ENCODE data around the gene EPB42. TPM values are rescaled to one million over a fixed set of nuclear protein-coding genes. Genes with fewer than 3 reads are reported as not detected.

EPB42 gene
- total RNA-seq, 1 donor from 2014 or later: not detected

DNA sequence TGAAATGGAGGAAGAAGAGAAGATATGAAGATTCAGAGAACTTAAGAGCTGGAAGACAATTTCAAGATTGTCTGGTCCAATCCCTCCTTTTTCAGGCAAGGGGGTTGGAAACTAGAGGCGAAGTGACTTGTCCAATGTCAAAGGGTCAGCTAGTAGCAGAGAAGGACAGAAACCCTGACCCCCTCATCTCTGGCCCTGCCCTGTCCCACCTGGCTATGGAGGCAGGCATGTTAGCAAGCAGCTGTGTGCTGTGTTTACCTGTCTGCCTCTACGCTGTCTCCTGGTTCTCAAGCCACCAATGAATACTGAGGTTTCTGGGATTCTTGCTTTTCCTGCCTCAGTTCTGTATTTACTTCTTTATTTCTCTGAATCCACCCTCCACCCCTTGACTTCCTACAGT, 45.6 kb upstream of the EPB42 start:
- H3K4me3 ChIP-seq (ENCODE audit: low read depth, low read length): no peak overlapping the region
- peaks cover 14% of the 10 kb centered on the region for H3K27me3 ChIP-seq (ENCODE audit: control insufficient read depth, insufficient read depth, low read length)
- no peaks in the 10 kb centered on the region for H3K36me3 ChIP-seq (ENCODE audit: control insufficient read depth, insufficient read depth, low read length)
- DNase-seq (ENCODE audit: low read depth): no peak
- TF ChIP-seq, protein P1, sequence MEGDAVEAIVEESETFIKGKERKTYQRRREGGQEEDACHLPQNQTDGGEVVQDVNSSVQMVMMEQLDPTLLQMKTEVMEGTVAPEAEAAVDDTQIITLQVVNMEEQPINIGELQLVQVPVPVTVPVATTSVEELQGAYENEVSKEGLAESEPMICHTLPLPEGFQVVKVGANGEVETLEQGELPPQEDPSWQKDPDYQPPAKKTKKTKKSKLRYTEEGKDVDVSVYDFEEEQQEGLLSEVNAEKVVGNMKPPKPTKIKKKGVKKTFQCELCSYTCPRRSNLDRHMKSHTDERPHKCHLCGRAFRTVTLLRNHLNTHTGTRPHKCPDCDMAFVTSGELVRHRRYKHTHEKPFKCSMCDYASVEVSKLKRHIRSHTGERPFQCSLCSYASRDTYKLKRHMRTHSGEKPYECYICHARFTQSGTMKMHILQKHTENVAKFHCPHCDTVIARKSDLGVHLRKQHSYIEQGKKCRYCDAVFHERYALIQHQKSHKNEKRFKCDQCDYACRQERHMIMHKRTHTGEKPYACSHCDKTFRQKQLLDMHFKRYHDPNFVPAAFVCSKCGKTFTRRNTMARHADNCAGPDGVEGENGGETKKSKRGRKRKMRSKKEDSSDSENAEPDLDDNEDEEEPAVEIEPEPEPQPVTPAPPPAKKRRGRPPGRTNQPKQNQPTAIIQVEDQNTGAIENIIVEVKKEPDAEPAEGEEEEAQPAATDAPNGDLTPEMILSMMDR (IDR thresholded peaks at IDR 0.05; ENCODE audit: insufficient read depth, low read length, poor library complexity, severe bottlenecking): no peak

DNA sequence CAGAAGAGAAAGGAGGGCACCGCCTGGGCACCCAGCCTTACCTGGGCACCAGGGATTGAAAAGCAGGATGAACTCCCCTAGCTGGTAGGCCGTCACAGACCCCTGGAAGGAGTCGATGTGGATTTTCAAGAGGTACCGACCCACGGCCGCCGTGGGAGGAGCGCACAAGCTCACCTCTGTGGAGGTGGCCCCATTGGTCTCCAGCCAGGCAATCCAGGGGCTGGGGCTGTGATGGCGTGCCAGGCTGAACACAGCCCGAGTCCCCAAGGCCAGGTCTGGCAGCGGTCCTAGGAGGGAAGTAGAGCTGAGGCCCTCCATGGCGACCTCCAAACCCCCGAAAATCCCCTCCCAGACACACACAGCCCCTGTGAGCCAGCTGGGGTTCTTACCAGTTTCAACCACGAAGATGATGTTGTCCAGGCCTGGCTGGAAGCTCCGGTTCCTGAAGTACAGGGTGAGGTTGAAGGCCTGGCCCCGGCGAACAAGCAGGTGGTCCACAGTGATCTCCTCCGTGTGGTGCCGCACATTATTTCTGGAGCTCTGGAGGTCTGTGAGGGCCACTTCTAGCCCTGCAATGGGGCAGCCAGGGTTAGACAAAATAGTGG, 39.3 kb upstream of the EPB42 start:
- TF ChIP-seq, protein P1 (IDR thresholded peaks at IDR 0.05; ENCODE audit: insufficient read depth, low read length, poor library complexity, severe bottlenecking): no peak
- no peak overlapping the region for H3K4me3 ChIP-seq (ENCODE audit: low read depth, low read length)
- DNase-seq (ENCODE audit: low read depth): no peak
- H3K36me3 ChIP-seq (ENCODE audit: control insufficient read depth, insufficient read depth, low read length): no peaks in the 10 kb centered on the region
- peaks cover 3% of the 10 kb centered on the region for H3K27me3 ChIP-seq (ENCODE audit: control insufficient read depth, insufficient read depth, low read length)

DNA sequence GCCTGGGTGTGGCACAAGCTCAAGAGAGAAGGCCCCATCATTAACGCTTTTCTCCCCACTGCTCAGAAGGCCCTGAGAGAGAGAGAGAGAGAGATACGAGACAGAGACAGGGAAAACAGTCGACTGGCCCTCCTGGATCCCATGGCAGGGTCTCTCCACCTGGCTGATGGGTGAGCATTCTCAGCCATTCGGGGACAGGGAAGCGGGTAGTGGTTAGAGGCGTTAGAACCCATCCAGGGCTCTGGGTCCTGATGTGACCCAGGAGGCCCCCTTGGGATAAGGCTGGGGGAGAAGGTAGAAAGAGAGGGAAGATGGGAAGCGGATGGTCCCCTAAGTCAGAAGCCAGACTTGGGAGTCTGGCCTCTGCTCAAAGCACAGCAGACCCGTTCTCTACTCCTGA, 38.0 kb upstream of the EPB42 start:
- H3K4me3 ChIP-seq (ENCODE audit: low read depth, low read length): no peak overlapping the region
- H3K36me3 ChIP-seq (ENCODE audit: control insufficient read depth, insufficient read depth, low read length): no peaks in the 10 kb centered on the region
- no peak for DNase-seq (ENCODE audit: low read depth)
- TF ChIP-seq, protein P1 (IDR thresholded peaks at IDR 0.05; ENCODE audit: insufficient read depth, low read length, poor library complexity, severe bottlenecking): no peak
- H3K27me3 ChIP-seq (ENCODE audit: control insufficient read depth, insufficient read depth, low read length): peaks cover 3% of the 10 kb centered on the region

- no peak overlapping the region for H3K4me3 ChIP-seq (ENCODE audit: low read depth, low read length)
- no peak for DNase-seq (ENCODE audit: low read depth)
- TF ChIP-seq, protein P1 (IDR thresholded peaks at IDR 0.05; ENCODE audit: insufficient read depth, low read length, poor library complexity, severe bottlenecking): no peak
- peaks cover 3% of the 10 kb centered on the region for H3K27me3 ChIP-seq (ENCODE audit: control insufficient read depth, insufficient read depth, low read length)
- no peaks in the 10 kb centered on the region for H3K36me3 ChIP-seq (ENCODE audit: control insufficient read depth, insufficient read depth, low read length)
These were observed 35.5 kb upstream of the EPB42 start for GRCh38 chr15:43256341-43256740.

DNA sequence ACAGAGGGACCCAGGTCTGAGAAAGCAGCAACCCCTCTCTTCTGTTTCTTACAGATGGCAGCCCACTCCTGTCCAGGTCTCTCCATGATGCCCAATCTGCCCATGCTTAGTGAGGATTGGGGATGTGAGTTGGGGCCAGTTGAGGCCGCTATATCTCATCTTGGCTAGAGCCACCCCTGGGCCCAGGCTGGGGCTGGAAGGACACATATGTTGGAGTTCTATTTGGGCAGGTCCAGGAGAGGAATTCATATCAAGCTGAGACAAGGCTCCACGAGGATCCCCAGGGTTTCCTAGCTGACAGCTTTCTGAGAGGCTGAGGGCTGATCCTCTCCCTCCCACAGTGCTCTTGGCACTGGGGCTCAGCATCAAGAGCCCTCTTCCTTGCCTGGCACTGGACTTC, 34.6 kb upstream of the EPB42 start:
- peaks cover 3% of the 10 kb centered on the region for H3K27me3 ChIP-seq (ENCODE audit: control insufficient read depth, insufficient read depth, low read length)
- DNase-seq (ENCODE audit: low read depth): no peak
- TF ChIP-seq, protein P1 (IDR thresholded peaks at IDR 0.05; ENCODE audit: insufficient read depth, low read length, poor library complexity, severe bottlenecking): no peak
- H3K36me3 ChIP-seq (ENCODE audit: control insufficient read depth, insufficient read depth, low read length): no peaks in the 10 kb centered on the region
- no peak overlapping the region for H3K4me3 ChIP-seq (ENCODE audit: low read depth, low read length)
